Endometrial microvascular endothelial cells (primary cell): ENCODE results near the gene TLCD3A. TPM values are rescaled to one million over a fixed set of nuclear protein-coding genes. Genes with fewer than 3 reads are reported as not detected.
"Not testable (repeated sequence)": the region's sequence is repeated elsewhere in the genome, so short reads cannot be mapped to it uniquely, and the experiment has no call there.

ENCODE experiments used
- in situ Hi-C: cut with HindIII; loops from 2 replicates; pipeline ENCODE4 v1.10.0; 2017; ENCODE audit warnings: low sequenced_read_pairs, low pct_unique_long_range_greater_than_20kb; ENCODE audit errors: inconsistent ontology term
- total RNA-seq: library from RNA; depleted of rRNA; stranded (reverse); fragments of >200 nt; gene quantifications from one replicate; pipeline ENCODE4 v1.2.3, GENCODE V29; 2015; ENCODE audit errors: inconsistent ontology term

TLCD3A gene
- total RNA-seq, 1 donor from 2014 or later: 25.3 TPM

DNA sequence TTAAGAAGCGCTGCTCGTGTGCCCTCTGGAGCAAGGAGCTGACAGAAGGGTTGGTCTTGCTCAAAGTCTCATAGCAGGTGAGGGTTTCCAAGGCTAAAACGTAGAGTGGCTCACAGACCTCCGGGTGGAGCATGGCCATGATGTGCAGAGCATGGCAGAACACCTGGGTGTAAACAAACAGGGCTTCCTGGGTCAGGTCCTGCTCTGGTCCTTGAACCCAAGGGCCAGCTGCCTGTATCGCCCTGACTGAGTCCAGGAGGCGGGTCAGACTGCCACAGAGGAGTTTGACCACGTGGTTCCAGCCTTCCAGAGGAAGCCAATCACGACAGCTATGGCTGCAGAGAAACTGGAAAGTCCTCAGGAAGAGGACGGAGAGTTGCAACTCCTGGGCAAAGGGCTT, 12.5 kb downstream of the TLCD3A start:
- in situ Hi-C loops: no loop called here

DNA sequence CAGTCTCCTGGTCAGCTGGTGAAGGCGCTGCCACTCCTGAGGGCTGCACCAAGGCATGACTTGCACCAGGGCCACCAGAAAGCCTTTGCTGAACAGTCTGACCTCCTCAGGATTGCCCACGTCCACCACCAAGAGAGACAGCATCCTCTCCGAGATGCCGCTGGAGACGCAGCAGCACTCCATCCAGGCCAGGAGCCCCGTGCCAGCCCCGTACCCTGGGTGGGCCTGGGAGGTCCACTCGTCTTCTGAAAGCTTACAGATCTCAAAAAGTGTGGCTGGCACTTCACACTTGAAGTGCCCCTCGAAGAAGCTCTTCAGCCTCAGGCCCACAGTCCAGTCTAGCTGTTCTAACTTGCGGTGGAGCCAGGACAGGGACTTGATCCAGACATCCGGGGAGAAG, 13.0 kb downstream of the TLCD3A start:
- in situ Hi-C loops: no loop called here

DNA sequence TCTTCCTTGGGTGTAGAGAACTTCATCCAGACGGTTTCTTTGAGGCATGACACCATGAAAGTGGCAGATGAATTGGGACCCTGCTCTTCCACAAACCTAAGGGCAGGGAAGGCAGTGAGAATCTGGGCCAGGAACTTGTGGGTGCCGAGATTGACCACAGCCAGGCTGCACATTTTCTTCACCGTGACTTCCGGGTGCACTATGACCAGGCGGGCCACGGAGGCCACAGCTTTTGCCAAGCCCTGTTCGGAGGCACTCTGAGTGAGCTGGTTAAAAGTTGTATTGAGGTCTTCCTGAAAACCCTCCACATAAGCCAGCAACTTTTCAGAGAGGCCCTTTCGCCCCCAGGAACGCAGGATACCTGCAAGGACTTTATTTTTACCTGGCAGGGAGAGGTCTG, 13.8 kb downstream of the TLCD3A start:
- in situ Hi-C loops: no loop called here

DNA sequence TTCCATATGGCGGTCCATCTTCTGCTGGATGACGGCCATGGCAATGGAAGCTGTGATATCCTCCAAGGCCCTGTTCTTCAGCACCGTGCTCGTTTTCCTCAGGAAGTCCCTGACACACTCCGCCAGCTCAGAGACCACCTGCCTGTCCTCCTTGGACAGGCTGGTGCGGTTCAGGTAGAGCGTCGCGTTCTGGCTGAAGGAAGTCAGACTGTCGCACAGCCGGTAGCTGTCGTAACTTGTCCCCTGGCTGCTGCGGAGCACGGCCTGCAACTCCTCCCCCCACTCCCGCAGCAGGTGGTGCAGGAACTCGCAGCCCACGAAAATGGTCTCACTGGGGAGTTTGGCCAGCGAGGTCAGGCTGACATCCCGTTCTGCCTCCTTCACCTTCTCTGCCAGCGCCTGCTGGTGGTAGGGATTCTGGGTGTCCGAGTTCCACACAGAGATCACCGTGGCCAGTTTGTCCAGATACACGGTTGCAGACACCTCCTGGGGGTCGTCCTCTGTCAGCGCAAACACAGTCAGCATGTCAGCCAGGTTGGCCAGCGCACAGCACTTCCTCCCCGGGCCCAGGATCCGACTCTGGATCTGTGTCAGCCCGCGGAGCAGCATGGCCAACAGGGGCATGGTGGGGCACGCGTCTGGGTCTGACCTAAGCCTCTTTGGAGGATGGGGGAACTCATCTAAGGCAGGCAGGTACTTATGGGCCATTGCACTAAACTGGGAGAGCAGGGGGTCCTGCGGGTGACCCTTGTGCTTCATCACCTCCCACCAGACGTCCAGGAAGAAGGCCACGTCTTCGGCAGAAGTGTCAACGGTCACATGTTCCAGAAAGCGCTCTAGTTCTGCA, 14.6 kb downstream of the TLCD3A start:
- in situ Hi-C loops: no loop called here

DNA sequence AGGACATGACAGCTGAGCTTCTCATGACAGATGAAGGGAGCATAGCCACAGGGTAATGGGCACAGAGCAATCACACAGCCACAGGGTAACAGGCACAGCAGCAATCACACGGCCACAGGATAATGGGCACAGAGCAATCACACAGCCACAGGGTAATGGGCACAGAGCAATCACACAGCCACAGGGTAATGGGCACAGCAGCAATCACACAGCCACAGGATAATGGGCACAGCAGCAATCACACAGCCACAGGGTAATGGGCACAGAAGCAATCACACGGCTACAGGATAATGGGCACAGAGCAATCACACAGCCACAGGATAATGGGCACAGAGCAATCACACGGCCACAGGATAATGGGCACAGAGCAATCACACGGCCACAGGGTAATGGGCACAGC, 16.2 kb downstream of the TLCD3A start:
- in situ Hi-C loops: not testable (repeated sequence)

DNA sequence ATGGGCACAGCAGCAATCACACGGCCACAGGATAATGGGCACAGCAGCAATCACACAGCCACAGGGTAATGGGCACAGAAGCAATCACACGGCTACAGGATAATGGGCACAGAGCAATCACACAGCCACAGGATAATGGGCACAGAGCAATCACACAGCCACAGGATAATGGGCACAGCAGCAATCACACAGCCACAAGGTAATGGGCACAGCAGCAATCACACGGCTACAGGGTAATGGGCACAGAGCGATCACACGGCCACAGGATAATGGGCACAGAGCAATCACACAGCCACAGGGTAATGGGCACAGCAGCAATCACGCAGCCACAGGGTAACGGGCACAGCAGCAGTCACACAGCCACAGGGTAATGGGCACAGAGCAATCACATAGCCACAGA, 17.0 kb downstream of the TLCD3A start:
- in situ Hi-C loops: not testable (repeated sequence)

DNA sequence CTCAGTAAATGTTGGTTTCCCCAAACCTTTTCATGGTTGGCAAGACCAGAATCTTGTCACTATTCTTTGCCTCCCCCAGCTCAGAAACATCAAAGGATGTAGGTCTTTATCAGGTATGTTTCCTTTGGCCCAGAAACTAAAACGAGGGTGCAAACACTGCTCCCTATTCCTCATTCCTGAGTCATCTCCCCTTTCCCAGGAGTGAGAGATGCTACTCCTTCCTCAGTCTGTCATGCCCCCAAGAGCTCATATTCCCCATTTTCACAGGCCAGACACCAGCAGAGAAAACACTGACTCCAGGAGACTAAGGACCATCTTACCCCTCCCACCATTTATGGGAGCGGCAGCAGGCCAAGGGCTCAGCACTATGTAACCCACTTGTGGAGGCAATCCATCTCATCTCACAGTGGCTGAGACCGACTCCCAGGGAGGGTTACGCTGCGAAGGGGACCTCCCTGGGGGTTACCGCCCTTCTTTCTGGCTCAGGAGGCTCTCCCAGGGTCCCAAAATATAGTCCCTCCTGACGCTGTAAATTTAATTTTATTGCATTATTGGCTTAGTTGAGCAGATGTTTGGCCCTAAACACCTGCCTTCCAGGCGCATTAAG, 18.1 kb downstream of the TLCD3A start:
- in situ Hi-C loops: no loop called here

DNA sequence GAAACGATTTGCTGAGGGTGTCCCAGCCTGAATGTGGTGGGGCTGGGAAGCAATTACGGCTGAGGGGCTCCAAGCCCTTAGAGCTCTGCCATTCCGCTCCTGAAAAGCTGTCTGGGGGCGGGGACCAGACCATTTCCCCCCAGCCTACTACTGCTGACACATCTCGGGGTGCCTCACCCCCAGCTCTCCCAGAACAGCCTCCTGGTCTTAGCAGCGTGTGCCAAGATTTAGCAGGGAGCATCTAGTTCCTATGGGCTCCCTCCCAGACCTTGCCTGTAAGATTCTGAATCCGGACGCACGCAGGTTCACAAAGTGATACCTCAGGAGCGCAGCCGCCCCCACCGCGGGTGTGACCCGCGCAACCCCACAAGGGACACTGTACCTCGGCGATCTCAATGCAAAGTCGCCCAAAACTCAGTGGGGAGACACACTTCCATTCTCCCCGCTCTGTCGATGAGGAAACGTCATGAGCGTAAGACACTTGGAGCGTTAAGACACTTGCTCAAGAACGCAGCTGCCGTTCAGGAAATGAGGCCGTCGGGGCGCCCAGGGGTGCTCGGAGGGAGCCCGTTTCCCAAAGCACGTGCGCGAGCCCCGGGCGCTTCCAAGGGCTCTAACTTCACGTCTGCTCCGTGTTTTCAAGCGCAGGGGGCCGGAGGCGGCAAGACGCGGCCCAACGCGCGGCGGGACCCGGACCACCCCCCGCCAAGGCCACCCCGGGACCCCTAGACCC, 19.0 kb downstream of the TLCD3A start:
- in situ Hi-C loops: no loop called here

DNA sequence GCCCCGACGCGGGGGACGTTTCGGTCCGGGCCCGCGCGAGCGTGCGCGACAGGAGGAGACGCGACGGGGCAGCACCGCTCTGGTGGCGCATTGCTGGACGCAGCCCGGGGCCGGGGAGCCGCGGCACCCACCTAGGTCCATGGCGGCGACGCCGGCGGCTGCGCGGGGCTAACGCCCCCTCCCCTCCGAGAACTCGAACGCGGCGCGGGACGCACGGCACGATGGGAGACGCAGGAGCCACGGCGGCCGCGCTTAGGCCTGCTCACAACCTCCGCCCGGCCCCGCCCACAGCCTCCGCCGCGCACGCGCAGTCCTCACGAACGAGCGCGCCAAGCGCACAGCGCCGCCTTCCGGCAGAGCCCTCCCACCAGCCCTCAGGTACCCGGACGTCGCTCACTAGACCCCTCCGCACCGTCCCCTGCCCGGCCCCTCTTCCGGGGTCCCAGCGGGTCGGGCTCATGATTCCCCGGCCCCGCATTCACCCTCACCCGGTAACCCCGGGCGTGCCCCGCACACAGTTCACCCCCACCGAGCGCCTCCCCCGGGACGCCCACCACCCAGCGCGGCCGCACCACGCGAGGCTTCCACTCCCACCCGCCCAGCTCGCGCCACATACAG, 19.7 kb downstream of the TLCD3A start, which contains the start of gene GEMIN4:
Gene GEMIN4 (minus strand): TSS at position 263 of the 618 bp plus-strand sequence. CDS start 122 bp downstream, at position 141.
- in situ Hi-C loops: no loop called here

DNA sequence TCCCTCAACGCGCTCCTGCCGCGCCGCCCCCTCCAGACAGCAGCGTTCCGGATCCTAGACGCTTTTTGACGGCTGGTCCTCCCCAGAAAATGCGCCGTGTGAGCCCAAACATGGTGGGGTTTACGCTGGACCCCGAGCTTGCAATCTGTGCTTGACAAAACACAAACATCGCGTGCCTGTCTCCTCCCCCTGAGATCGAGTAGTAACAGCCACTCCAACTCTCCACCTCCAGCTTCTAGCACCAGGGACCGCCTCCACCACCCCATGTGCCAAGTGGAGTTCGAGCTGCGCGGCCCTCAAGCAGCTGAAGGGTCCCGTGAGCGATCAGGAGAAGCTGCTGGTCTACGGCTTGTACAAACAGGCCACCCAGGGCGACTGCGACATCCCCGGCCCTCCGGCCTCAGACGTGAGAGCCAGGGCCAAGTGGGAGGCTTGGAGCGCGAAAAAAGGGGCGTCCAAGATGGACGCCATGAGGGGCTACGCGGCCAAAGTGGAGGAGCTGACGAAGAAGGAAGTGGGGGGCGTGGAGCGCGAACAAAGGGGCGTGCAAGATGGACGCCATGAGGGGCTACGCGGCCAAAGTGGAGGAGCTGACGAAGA, 20.3 kb downstream of the TLCD3A start:
- in situ Hi-C loops: no loop called here

DNA sequence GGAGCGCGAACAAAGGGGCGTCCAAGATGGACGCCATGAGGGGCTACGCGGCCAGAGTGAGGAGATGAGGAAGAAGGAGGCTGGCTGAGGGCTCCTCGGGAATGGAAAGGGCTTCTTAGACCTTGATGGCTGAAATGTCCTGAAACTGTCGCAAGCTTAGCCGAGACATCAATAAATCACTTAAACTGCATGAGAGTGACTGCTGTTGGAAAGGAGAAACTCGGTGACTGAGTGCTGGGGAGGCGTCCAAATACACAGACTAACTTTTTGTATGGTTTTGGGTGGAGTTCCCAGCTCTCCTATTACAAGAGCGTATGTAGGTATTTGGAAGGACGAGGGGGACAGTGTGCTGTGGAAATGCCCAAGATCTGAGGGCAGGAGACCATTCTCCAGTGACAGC, 21.0 kb downstream of the TLCD3A start:
- in situ Hi-C loops: no loop called here

DNA sequence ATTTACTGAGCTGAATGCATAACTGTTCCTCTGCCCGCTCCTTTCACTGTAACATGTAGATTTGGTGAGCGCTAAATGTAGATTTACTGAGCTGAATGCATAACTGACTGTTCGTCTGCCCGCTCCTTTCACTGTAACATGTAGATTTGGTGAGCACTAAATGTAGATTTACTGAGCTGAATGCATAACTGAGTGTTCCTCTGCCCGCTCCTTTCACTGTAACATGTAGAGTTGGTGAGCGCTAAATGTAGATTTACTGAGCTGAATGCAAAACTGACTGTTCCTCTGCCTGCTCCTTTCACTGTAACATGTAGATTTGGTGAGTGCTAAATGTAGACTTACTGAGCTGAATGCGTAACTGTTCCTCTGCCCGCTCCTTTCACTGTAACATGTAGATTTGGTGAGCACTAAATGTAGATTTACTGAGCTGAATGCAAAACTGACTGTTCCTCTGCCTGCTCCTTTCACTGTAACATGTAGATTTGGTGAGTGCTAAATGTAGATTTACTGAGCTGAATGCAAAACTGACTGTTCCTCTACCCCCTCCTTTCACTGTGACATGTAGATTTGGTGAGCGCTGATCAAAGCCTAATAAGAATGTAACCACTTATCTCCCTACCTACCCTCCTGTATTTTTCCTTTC, 23.0 kb downstream of the TLCD3A start:
- in situ Hi-C loops: not testable (repeated sequence)

DNA sequence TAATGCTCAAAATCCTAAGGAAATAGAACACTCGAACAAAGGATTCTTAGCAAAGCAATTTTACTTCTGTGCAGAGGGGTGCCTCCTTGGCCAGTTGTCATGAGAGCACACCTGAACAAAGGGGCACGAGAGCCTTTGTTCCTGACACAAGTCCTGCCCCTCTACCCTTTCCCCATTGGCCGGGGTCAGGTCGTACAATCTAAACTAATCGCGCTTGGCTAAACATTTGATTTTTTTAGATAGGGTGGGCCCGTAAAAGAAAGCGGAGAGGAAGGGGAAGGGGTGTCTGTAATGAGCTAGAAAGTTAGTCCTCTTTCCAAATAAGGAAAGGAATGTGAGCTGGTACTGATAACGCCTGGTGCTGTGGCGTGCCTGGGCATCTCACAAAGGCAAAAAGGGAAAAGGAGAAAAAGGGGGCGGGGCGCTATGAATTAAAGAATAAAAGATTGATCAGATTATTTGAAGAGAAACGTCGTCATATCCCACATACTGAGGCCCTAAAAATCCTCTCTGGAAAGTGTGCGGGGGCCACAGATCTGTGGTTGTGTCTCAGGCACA, 23.7 kb downstream of the TLCD3A start:
- in situ Hi-C loops: not testable (repeated sequence)

DNA sequence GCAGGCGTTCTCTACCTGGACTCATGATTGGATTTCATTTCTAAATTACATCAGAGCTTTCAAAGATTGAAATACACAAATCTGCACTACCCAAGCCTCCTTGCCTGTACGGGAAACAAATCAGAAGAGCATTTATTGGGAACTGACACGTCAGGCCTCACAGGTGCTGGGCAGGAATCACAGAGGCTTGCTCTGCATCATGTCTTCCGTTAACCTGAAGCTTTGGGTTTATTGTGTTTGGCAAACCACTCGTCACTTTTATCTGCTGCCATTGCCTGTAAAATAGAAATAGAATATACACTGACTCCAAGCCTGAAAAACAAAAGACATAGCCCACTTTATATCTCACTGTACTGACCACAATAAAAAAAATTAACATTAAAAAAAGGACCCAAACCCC, 27.6 kb downstream of the TLCD3A start:
- in situ Hi-C loops: no loop called here

DNA sequence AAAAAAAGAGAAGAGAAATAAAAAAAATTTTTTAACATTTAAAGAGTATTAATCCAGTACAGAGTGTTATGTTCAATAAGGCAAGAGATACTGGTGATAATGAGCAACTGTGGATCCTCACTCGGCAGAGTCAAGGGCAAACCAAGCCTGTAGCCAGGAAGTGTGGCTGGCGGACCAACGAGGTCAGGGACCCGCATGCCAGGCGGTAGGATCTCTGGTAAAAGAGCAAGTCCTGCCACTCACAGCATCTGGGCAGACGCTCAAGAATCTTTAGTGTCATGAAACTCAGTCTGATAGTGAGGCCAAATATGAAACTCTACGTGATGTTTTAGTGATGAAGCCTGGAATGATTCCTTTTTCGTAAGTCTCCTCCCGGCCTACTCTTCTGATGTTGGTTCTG, 28.0 kb downstream of the TLCD3A start:
- in situ Hi-C loops: no loop called here

DNA sequence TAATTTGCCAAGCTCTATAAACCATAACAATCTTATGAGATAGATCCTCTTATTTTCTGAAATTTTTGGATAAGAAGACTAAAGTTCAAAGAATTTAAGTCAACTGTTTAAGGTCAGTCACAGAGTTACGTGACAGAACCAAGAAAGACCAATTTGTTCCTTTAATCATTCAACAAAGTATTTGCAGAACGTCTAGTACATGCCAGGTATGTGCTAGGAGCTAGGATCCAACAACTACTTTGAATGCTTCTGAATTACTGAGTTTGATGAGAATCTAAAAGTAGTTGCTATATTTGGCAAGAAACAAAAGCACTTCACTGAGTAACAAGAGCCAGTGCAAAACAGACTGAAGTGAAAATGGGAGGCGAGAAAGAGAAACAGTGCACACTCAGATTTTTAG, 34.7 kb downstream of the TLCD3A start:
- in situ Hi-C loops: no loop called here

DNA sequence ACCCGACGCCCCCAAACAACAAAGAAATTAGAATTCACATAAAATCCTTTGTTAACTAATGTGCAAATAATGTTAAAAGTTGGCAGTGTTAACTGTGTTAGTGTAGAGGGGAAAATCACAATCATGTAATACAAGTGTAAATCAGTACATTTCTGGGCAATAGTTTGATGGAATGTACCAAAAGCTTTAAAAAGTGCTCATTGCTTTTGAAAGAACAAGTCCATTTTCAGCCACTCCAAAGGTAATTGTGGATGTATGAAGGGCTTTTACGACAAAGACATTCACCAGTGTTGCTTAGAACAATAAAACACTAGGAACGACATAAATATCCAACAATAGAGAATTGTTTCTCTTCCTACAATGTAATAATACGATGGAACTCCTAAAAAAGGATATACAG, 40.6 kb downstream of the TLCD3A start:
- in situ Hi-C loops: no loop called here
